Measurements from ENCODE around the gene ZNF587.
"Not testable (repeated sequence)": the region's sequence is repeated elsewhere in the genome, so short reads cannot be mapped to it uniquely, and the experiment has no call there.

DNA sequence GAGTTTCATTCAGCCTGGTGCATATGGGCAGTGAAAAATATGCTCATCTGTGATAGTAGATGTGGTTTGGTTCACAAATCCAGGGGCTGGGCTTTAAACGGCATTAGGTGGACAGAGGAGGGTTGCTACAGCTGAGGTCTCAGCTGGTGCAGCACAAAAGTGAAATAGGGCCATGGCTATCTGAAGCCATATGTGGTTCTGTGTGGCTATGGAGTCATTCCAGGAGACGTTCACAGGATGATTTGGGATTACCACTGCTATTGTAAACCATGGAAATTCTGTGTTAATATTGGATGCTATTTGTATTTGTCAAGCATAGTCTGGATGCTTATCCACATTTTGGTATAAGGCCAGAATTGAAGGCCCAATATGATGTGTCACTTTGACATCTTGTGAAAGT is 4.5 kb downstream of the ZNF587 start:
- TF ChIP-seq, protein P1, sequence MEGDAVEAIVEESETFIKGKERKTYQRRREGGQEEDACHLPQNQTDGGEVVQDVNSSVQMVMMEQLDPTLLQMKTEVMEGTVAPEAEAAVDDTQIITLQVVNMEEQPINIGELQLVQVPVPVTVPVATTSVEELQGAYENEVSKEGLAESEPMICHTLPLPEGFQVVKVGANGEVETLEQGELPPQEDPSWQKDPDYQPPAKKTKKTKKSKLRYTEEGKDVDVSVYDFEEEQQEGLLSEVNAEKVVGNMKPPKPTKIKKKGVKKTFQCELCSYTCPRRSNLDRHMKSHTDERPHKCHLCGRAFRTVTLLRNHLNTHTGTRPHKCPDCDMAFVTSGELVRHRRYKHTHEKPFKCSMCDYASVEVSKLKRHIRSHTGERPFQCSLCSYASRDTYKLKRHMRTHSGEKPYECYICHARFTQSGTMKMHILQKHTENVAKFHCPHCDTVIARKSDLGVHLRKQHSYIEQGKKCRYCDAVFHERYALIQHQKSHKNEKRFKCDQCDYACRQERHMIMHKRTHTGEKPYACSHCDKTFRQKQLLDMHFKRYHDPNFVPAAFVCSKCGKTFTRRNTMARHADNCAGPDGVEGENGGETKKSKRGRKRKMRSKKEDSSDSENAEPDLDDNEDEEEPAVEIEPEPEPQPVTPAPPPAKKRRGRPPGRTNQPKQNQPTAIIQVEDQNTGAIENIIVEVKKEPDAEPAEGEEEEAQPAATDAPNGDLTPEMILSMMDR (IDR thresholded peaks at IDR 0.05; ENCODE audit: low read length), result not testable (repeated sequence)
- not testable (repeated sequence) for TF ChIP-seq EZH2 (IDR thresholded peaks at IDR 0.05; ENCODE audit: borderline replicate concordance, low read length)
